GM18951 (cell line): Measurements from ENCODE around the gene SPATA31D1.

Experiments used
- POLR2A ChIP-seq: IDR thresholded peaks from 4 replicates; pipeline ENCODE4 v1.6.1; 2011; ENCODE audit warnings: mild to moderate bottlenecking; ENCODE audit not compliant: insufficient read length, insufficient read depth; ENCODE audit errors: extremely low read depth
- in situ Hi-C: fragments of 300-500 bp; cut with MboI; formaldehyde crosslinking; loops from one replicate; pipeline ENCODE4 v1.12.0; 2022; ENCODE audit warnings: low sequenced_read_pairs, mixed read lengths, inconsistent platforms; ENCODE audit not compliant: unreplicated experiment

The SPATA31D1 gene

GRCh38 chr9:82036086-82036485 is 47.5 kb downstream of the SPATA31D1 start:
- in situ Hi-C loops: no loop called here

DNA sequence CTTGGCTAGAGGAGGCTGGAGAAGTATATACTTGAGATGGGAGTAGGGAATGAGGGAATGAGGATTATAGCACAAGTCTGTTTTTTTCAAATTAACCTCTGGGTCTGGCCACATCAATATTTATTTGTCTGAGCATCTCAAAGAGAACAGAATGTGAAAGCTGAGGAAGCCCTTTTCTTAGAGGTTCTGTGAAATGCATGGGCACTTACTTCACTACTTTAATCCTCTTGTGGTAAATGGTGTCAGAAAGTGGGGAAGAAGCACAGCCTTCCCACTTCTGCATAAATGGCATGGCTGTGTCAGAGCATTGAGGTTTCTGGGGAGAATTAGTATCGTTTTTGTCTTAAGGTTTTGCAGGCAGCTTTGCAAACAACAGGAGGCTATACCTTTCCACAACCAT is 48.6 kb downstream of the SPATA31D1 start:
- no peak for TF ChIP-seq POLR2A
- in situ Hi-C loops: no loop called here

More at GRCh38 chr9:82036086-82036485, 47.5 kb downstream of the SPATA31D1 start:
- TF ChIP-seq POLR2A: no peak

GRCh38 chr9:82038897-82039296 is 50.3 kb downstream of the SPATA31D1 start:
- in situ Hi-C loops: no loop called here
- TF ChIP-seq POLR2A: no peak
